ENCODE results near the gene IFNL1.
"Not testable (repeated sequence)": the region's sequence is repeated elsewhere in the genome, so short reads cannot be mapped to it uniquely, and the experiment has no call there.

DNA sequence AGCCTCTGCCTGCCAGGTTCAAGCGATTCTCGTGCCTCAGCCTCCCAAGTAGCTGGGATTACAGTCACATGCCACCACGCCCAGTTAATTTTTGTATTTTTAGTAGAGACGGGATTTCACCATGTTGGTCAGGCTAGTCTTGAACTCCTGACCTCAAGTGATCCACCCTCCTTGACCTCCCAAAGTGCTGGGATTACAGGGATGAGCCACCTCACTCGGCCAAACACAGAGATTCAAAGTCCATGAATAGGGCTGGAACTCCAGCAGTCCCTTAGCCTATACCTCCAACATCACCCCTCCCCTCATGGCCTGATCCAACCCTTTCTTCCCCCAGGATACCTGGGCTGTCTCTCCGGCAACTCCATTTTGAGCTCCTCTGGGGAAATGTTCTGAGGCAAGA is 36.5 kb downstream of the IFNL1 start:
- TF ChIP-seq, protein P1, sequence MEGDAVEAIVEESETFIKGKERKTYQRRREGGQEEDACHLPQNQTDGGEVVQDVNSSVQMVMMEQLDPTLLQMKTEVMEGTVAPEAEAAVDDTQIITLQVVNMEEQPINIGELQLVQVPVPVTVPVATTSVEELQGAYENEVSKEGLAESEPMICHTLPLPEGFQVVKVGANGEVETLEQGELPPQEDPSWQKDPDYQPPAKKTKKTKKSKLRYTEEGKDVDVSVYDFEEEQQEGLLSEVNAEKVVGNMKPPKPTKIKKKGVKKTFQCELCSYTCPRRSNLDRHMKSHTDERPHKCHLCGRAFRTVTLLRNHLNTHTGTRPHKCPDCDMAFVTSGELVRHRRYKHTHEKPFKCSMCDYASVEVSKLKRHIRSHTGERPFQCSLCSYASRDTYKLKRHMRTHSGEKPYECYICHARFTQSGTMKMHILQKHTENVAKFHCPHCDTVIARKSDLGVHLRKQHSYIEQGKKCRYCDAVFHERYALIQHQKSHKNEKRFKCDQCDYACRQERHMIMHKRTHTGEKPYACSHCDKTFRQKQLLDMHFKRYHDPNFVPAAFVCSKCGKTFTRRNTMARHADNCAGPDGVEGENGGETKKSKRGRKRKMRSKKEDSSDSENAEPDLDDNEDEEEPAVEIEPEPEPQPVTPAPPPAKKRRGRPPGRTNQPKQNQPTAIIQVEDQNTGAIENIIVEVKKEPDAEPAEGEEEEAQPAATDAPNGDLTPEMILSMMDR (IDR thresholded peaks at IDR 0.05; ENCODE audit: low read length): not testable (repeated sequence)
- not testable (repeated sequence) for TF ChIP-seq EZH2 (IDR thresholded peaks at IDR 0.05; ENCODE audit: borderline replicate concordance, low read length)

All from OCI-LY1 (cell line).